ENCODE data around the gene INPP5E. TPM values are rescaled to one million over a fixed set of nuclear protein-coding genes. Genes with fewer than 3 reads are reported as not detected.

The INPP5E gene
- total RNA-seq, 1 donor from 2014 or later: 4.8 TPM

DNA sequence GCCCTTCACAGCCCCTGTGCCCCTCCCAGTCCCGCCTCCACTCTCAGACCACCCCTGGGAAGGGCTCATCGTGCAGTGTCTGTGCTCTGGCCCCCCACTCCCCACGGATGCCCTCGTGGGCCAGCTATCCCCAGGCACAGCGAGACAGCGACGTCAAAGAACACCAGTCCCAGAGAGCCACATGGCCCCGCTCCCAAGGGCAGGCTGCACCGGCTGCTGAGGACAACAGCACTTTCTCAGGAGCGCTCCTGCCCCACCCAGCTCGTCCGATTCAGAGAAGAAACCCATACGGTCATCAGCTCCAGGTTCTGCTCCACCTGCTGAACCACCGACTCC lies 34.9 kb downstream of the INPP5E start:
- no peak for DNase-seq

DNA sequence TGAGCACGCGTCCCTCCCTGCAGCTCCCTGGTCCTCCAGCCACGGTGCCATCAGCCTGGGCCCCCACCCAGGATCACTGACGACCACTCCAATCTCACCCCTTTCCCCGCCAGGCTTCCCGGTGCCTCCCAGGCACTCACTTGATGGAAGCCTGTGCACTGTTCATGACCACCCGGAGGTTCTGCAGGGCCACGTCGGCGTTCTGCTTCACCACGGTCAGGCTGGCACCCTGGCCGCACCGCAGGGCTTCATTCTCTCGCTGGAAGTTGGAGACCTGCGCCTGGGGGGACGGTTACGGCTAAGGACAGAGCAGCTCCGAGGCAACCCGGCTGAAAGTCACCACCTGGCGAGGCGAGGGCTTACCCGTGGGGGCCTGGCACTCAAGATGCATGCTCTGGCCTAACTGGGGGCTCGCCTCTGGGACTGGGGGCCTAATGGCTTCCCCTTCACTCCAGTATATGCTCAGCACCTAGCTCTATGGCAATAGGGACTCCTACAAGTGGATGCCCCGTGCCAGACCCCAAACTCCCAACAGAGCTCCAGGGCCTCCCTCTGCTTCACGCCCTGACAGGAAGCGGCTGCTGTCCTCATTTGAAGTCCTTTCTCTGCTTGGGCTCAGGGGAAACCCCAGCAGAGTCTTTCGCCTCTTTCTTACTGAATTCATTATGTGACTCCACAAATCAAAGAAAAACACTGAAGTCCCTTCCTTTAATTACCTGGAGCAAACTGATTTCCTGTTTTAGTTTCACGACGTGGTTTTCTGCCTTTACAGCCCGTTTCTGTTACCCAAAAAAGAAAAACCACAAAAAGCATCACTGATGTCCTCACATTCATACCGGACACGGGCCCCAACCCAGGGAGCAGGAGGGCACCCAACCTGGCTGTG lies 35.5 kb downstream of the INPP5E start:
- no peak for DNase-seq

DNA sequence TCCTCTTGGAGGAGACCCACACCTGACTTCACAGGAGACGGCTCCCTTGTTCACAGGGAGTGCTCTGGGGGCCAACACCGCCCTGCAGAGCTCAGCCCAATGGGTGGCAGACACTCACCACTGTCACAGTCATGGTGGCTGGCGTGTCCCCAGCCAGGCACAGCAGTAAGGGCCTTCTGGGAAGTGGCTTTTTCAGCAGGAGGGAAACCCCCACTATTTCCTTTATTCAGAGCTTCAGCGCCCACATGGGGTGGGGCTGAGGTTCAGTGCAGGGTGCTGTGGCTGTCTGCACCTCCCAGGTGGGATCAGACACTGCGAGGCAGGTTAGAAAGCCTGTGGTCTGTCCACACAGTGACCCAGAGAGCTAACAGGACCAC lies 36.1 kb downstream of the INPP5E start:
- DNase-seq: no peak

DNA sequence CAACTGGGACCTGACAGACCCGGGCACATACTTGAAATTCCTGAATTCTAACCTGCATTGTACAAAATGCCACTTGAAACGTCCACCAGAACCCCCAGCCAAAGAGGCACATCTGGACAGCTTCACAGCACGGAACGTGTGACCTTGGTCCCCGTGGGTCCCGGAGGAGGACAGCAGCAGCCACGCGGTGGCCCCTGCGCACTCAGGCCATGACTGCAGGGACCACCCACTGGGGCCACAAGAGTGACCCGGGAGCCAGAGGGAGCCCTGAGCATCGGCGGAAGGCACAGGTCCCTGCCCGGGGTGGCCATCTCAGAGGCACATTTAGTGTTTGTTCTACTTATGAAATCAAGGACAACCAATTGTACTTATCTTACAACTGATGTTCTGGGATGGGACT lies 37.6 kb downstream of the INPP5E start:
- no peak for DNase-seq

DNA sequence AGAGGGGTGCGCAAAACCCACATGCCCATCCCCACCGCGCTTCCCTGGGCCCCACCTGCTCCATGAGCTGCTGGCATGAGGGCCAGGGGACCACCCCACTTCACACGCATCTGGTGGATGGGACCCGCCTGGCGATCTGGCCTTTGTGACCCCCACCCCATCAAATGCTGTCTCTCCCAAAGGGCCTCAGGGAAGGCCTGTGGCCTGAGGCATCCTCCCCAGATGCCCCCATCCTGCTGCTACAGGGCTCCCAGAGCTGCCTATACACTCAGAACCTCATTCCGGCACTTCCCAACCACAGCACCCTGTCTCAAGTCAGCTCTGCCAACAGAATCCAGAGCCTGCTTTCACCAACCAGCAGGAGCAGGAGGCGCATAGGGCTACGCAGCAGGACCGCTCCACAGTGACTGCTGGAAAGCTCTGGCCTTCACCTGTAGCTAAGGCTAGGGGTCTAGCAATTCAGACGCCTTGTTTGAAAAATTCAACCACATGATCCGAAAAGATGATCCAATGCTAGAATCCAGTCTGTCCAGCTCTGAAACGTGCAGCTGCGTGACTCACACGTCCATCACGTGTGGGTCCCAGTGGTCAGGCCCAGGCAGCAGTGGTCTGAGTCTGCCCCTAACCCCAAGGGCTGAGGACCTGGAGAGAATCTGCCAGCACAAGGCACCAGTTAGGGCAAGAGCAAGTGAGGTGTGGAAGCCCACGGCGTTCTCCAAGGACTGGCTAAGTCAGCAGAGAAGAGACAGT lies 38.3 kb downstream of the INPP5E start:
- DNase-seq: no peak

DNA sequence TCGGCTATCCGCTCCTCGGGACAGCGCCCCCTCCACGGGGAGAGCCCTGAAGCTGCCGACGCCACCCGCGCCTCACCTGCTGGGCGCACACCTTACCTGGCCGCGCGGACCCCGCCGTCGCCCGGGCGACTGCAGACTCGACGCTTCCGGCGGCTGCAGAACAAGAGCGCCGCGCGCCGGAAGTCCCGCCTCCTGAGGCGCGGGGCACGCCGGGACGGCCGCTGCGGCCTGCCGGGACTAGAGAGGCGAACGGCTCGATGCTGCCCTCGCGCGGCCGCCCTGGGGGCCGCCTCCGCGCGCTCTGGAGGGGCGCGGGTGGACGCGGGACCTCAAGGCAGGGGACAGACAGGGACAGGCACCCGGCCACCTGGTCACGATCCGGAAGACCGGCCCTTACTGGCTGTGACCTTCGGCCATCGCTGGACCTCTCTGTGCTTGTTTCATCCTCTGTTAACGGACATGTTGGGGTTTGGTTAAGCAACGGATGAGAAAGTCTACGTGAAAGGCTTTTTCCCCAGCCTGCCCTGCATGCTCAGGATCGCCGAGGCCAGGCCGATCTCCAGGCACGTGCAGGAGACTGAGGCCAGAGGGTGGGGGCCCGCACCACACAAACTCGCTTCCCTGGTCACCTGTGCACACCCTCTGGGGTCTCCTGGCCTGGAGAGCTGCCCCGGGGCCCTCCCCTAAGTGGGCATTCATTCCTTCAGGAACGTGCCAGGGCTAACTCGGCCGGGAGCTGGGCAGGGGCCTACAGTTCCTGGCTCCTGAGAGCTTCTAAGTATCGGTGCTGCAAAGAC lies 39.4 kb downstream of the INPP5E start, which contains the start of gene SNAPC4:
SNAPC4 (minus strand) TSS at position 133 of the 797 bp plus-strand sequence. CDS start 1,742 bp downstream, outside the sequence.
- peak; percentile 79 for DNase-seq

DNA sequence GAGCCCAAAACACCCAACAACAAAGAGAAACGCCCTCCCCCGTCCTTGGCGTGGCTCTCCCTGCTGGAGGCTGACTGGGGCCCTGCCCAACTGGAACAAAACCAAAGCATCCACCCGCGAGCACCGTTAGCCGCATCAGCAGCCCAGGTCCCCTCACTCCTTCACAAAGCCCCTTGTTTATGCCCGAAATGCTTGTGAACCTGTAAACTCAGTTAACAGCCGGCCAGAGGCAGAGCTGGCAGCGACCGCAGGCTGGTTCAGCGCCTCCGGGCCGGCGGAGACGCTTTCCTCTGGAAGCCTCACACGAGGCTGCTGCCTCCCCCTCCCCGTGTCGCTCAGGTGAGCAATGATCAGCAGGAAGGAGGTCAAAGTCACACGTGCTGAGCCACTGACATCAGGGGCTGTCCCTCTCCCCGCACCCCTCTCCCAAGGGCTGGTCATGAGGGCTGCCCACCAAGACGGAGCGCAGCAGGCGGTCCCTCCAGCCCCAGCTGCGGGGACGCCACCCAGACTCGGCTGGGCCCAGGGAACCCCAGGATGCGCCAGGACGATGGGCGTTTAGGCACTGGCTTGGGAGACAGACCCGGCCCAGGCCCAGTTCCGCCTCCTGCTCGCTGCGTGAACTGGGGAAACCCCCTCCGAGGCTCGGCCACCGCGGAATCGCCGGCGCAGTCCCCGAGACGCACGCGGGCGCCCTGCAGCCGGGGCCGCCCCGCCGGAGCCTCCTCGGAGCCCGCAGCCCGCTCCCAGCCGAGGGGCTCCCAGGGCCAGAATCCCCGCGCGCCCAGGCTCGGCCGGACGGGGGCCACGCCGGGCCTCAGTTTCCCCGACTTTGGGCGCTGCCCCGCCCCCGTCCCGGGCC lies 40.2 kb downstream of the INPP5E start:
- no peak for DNase-seq

DNA sequence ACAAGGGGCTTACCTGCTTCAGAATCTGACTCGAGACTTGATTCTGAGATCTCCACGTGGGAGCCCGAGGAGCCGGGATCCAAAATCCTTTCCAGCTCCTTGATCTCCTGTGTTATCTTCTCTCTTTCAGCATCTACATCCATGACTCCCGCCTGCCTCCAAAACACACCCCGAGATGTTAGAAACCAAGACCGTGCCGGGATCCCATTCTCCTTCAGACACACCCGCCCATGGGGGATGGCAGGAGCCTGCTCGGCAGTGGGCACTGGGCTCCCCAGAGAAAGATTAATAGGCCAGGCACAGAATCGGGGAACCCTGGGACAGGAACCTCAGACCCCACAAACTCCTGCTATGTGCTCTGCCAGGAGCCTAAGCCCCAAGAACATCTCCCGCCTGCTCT lies 41.4 kb downstream of the INPP5E start:
- DNase-seq: no peak

DNA sequence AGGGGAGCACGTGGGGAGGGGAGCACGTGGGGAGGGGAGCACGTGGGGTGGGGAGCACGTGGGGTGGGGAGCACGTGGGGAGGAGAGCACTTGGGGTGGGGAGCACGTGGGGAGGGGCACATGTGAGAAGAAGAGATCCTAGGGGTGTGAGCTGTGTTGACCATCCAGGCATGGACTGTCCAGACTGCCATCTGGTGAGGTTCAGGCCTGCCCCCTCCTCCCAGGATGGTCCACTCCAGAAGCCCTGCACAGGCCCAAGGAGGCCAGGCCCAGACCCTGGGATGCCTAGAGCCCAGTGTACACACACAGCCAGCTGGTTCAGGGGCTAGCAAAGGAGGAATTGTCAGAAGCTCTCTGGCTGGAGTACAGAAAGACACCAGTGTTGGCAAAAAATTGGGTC lies 42.0 kb downstream of the INPP5E start:
- DNase-seq: no peak

DNA sequence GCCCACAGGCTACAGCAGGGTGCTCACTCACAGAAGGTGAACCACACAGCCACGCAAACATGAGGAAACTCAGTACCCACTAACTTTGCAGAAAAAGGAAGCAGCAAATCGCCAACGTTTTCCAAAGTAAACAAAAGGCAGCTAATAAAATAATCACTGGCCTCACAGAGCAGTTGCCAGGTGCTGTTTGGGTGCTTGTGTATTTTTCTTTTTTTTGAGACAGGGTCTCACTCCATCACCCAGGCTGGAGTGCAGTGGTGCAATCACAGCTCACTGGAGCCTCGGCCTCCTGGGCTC lies 43.5 kb downstream of the INPP5E start:
- no peak for DNase-seq

DNA sequence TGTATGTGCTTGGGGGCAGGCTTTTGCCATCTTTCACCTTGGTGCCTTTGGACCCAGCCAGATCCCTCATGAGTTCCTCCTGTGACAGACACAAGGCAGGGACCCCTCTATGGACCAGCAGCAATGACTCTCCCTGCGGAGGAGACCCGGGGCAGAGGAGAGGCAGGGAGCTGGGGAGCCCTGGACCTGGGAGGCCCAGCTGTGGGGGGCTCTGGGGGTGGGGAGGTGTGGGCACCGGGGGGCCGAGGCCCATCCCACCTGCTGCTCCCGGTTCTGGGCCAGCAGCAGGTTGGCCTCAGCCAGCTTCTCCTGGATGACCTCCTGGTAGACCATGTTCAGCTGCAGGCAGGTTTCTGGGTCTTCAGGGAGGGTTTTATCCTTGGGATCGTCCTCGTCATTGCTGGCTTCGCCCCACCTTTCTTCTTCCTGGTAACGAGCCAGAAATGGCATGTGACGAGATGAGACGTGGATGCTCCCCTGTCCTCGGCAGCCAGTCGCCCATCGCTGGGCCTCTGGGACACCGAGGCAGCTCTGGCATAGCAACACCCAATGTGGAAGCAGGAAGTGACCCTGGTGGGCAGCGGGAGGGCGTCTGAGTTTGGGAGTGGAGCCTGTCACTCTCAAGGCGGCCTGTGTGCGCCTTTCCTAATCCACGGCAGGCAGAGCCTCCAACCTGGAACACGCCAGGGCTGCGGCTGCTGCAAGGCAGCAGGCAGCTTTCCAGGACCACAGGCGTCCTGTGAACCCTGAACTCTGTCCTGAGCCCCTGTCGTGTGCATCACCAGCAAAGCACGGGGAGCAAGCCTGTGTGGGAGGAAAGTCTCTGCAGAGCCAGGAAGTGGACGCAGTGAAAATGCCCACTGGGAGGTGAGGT lies 44.1 kb downstream of the INPP5E start:
- DNase-seq: no peak

DNA sequence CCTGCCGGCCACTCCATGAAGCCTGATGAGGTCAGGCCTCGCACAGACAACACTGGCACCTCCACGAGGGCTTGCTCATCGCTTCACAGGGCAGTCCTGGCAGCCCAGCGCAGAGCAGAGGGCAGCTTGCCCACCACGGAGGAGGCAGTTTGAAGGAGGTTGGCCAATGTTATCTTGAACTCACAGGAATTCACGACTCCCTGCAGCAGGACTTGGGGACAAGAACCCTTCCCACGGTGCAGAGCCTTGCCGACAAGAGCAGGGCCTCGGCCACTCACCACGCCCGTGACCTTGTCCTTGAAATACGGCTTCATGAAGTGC lies 44.7 kb downstream of the INPP5E start:
- no peak for DNase-seq

DNA sequence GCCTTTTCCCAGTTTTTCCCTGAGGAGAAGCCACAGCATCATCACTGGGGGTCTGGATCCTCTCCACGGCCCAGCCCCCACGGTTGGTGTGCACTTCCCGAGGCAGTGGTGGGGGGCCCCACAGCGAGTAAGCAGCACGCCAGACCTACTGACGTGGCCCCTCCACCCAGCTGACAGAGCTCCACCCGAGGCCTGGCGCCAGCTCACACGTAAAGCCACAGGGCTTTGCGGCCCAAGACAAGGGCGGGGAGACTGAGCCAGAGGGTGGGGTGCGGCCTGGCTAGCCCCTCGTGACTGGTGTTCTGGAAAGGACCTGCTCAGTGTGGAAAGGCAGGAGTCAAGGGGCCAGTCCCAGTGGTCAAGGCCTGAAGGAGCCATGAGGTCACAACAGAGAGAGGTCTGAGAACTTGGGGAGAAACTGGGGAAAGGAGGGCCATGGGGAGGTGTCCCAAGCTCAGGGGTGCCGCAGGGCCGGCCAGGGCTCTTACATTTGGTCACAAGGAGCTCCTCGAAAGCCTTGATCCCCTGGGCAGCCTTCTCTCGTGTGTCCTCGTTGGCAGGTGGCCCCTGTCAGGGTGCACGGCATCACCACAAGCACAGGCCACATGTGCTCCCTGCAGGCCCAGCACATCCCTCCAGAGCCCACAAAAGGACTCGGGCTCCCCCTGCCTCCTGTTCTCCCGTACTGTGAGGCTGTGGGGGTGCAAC lies 45.2 kb downstream of the INPP5E start:
- DNase-seq: no peak

DNA sequence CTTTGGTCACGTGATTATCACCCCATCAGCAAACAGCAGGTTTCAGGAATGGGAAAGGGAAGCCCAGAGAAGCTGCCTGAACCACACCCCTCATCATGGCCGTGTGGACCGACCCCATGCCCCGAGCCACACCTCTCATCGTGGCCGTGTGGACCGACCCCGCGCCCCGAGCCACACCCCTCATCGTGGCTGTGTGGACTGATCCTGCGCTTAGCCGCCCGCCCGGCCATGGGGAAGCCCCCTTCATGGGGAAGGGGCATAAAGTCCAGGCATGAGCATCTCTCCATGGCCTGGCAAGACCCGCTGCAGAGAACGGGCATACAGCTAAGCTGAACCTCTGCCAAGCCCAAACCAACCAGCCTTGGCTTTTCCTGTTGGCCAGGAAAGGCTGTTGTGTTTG lies 46.1 kb downstream of the INPP5E start:
- DNase-seq: no peak

DNA sequence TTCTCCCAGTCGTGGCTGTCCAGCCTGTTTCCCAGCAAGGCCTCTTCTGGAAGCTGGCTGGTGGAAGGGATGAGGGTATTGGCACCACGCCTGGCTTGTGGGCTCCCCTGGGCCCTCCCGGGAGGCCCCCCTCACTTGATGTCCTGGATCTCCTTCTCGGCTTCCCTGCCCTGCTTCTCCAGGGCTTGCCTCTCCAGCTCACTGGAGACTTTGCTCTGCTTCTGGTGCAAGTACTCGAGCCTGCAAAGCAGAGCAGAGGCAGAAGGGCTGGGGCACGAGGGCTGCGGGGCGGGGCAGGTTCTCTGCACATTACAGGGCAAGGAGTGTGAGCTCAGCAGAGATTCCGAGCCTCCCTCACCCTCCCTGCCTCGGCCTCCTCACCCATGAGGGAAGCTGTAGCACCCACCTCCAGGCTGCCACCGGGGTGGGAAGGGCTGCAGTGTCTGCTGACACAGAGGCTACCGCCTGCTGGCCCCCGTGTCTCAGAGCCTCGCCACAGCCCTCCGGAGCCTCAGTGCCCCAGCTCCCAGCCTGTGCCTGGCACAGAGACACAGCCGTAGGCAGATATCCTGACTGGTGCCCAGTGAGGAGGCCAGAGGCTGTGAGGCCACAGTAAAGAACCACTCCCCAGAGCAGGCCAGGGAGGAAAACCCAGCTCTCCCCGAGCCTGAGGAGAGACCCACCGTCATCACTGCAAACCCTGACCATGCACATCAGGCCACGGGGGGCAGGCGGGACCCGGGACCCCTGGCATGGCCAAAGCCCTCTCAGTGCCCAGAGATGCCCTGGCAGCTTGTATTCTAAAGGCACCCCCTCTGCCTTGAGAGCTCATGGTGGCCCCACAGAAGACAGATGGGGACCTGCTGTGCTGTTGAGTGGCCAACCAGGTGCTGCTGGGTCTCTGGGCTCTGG lies 46.9 kb downstream of the INPP5E start:
- DNase-seq: no peak

DNA sequence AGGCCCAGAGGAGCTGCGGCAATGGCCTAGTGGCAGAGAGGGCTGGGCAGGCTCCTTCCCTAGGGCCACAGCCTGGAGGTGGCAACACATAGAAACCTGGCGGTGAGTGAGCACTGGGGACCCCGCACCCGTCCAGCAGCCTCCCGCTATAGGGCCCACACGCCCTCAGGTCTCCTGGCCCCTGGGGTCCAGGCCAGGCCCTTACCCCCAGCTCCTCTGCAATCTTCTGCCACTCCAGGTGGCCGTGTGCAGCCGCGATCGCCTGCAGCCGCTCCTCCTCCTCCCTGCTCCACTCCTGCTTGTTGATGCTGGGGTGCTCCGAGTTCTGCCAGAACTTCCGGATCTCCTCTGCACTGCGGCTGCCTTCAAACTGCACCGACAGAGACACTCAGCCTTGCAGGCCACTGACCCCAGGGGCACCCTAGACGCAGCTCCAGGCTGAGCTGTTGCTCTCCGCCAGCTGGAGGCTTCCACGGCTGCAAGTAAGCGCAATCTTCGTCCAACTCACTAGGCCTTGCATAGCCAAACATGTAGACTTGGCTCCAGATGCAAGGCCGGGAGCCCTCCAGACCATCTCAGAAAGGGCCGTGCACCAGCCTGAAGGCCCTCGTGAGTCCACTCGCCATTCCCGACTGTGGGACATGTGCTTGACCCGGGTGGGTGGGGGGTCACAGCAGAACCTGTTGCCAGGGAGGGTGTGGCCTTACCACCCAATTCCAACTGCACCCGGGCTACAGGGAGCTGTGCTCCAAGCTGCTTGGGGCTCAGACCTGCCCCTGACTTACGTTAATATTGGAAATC lies 47.7 kb downstream of the INPP5E start:
- DNase-seq: no peak

DNA sequence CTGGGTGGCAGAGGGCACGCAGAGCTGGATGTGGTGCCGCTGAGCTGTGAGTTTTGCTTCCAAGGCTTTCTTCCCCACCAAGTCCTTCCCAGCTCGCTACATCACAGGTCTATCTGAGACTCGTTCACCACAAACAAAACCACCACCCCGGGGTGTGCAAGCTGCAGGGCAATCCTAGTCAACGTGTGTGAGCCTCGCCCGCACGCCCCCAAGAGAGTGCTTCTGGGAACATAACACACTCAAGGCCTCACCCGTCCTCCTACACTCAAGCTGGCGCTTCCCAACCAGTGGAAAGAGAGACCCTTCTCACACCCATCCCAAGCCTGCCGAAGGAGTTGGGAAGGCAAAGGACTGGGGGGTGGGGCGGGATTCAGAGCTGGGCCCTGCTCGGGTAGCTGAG lies 50.2 kb downstream of the INPP5E start:
- DNase-seq: no peak

DNA sequence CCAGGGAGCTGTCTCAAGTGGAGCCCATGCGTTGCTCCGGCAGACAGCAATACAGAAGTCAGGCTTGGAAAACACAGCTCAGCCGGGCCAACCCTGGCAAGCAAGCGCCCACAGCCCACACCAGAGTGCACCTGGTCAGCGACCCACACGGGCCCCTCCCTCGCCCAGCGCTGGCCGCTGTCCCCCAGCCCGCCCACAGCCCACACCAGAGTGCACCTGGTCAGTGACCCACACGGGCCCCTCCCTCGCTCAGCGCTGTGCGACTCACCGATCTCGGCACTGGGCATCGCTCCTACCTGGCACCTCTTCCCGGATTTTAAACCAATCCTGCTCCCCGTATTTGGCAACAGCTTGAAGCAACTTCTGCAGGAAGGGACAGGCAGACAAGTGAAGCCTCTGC lies 52.4 kb downstream of the INPP5E start:
- no peak for DNase-seq

DNA sequence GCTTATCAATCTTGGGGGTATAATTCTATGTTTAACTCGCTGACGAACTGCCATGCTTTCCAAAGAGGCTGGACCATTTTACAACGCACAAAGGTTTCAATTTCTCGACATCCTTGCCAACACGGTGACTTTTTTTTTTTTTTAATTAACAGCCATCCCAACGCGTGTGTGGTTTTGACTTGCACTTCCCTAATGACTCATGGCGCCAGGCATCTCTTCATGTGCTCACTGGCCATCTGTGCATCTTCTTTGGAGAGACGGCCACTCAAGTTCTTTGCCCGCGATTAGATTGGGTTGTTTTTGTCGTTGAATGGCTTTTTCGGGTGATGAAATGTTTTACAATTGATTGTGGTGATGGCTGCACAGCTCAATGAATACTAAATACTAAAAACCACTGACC lies 53.6 kb downstream of the INPP5E start:
- DNase-seq: no peak
